Nephron progenitor cell (in vitro differentiated cells): ENCODE measurements around the gene TWSG1.

Experiments used
- DNase-seq: peaks from one replicate; pipeline ENCODE4 v3.0.0; 2021
- H3K27ac Mint-ChIP-seq: 2 replicates; pipeline ENCODE4 v1.8.0; 2021; ENCODE audit warnings: mild to moderate bottlenecking, moderate library complexity, mixed read lengths
- H3K27me3 Mint-ChIP-seq: 2 replicates; pipeline ENCODE4 v1.8.0; 2021; ENCODE audit warnings: mild to moderate bottlenecking, low read depth, mixed read lengths; ENCODE audit not compliant: poor library complexity
- H3K36me3 Mint-ChIP-seq: 2 replicates; pipeline ENCODE4 v1.8.0; 2021; ENCODE audit warnings: low read depth, mixed read lengths
- H3K4me1 Mint-ChIP-seq: 2 replicates; pipeline ENCODE4 v1.8.0; 2021; ENCODE audit warnings: mixed read lengths
- H3K4me3 Mint-ChIP-seq: 2 replicates; pipeline ENCODE4 v1.8.0; 2021; ENCODE audit warnings: mild to moderate bottlenecking, moderate library complexity, mixed read lengths
- H3K9me3 Mint-ChIP-seq: 2 replicates; pipeline ENCODE4 v1.8.0; 2021; ENCODE audit warnings: mild to moderate bottlenecking, moderate library complexity, mixed read lengths
- CTCF ChIP-seq: fragments of 200-600 bp; sonication (generic); IDR thresholded peaks from 2 replicates; pipeline ENCODE4 v1.5.0; 2021; ENCODE audit warnings: antibody characterized with exemption

TWSG1 gene

GRCh38 chr18:9321017-9321452, 13.5 kb upstream of the TWSG1 start:
- H3K27ac Mint-ChIP-seq = no peak overlapping the region
- no peaks in the 10 kb centered on the region for H3K4me1 Mint-ChIP-seq
- peaks cover 3% of the 10 kb centered on the region for H3K9me3 Mint-ChIP-seq
- no peak for DNase-seq
- TF ChIP-seq CTCF = no peak
- H3K36me3 Mint-ChIP-seq = peaks cover 21% of the 10 kb centered on the region
- no peaks in the 10 kb centered on the region for H3K27me3 Mint-ChIP-seq
- no peak overlapping the region for H3K4me3 Mint-ChIP-seq

GRCh38 chr18:9321736-9322135, 12.8 kb upstream of the TWSG1 start:
- peaks cover 21% of the 10 kb centered on the region for H3K36me3 Mint-ChIP-seq
- H3K27me3 Mint-ChIP-seq = no peaks in the 10 kb centered on the region
- H3K4me3 Mint-ChIP-seq = no peak overlapping the region
- H3K4me1 Mint-ChIP-seq = no peaks in the 10 kb centered on the region
- peaks cover 3% of the 10 kb centered on the region for H3K9me3 Mint-ChIP-seq
- no peak for TF ChIP-seq CTCF
- DNase-seq = no peak
- no peak overlapping the region for H3K27ac Mint-ChIP-seq

- no peaks in the 10 kb centered on the region for H3K27me3 Mint-ChIP-seq
- no peak for DNase-seq
- H3K4me1 Mint-ChIP-seq = no peaks in the 10 kb centered on the region
- H3K27ac Mint-ChIP-seq = no peak overlapping the region
- H3K36me3 Mint-ChIP-seq = peaks cover 17% of the 10 kb centered on the region
- no peak overlapping the region for H3K4me3 Mint-ChIP-seq
- peaks cover 9% of the 10 kb centered on the region for H3K9me3 Mint-ChIP-seq
- no peak for TF ChIP-seq CTCF
These were observed 11.8 kb upstream of the TWSG1 start for GRCh38 chr18:9322744-9323143.

GRCh38 chr18:9323750-9324445, 10.7 kb upstream of the TWSG1 start:
- H3K27me3 Mint-ChIP-seq = no peaks in the 10 kb centered on the region
- H3K4me1 Mint-ChIP-seq = no peaks in the 10 kb centered on the region
- H3K4me3 Mint-ChIP-seq = no peak overlapping the region
- H3K9me3 Mint-ChIP-seq = peaks cover 16% of the 10 kb centered on the region
- no peak for TF ChIP-seq CTCF
- H3K36me3 Mint-ChIP-seq = peaks cover 24% of the 10 kb centered on the region
- DNase-seq = no peak
- H3K27ac Mint-ChIP-seq = no peak overlapping the region

- Mint-ChIP-seq H3K36me3 (peaks cover 25% of the 10 kb centered on the region), H3K27ac (no peak overlapping the region), H3K27me3 (no peaks in the 10 kb centered on the region), H3K4me3 (no peak overlapping the region), H3K4me1 (no peaks in the 10 kb centered on the region), H3K9me3 (peaks cover 30% of the 10 kb centered on the region)
- no peak for TF ChIP-seq CTCF
- no peak for DNase-seq
These were observed 8.9 kb upstream of the TWSG1 start for GRCh38 chr18:9325716-9326115.

GRCh38 chr18:9328776-9329175, 5.8 kb upstream of the TWSG1 start:
- no peak for TF ChIP-seq CTCF
- no peak overlapping the region for H3K27ac Mint-ChIP-seq
- no peak overlapping the region for H3K4me3 Mint-ChIP-seq
- H3K9me3 Mint-ChIP-seq = peaks cover 48% of the 10 kb centered on the region
- no peaks in the 10 kb centered on the region for H3K27me3 Mint-ChIP-seq
- DNase-seq = no peak
- H3K4me1 Mint-ChIP-seq = peaks cover 2% of the 10 kb centered on the region
- H3K36me3 Mint-ChIP-seq = peaks cover 25% of the 10 kb centered on the region
